TTC549 (cell line): ENCODE measurements around the gene LRRC55.

Experiments
- FAIRE-seq: peaks from 2 replicates; lab custom pipeline; 2012; peaks lifted over from hg19 to GRCh38; lab: Jason Lieb, UNC

Gene LRRC55

GRCh38 chr11:57181678-57182305 is at the start of gene LRRC55:
LRRC55 (plus strand) TSS chr11:57181953; CDS start chr11:57182023, 70 bp downstream.
- no peak for FAIRE-seq

GRCh38 chr11:57133366-57134038 is 48.3 kb upstream of the LRRC55 start:
- no peak for FAIRE-seq

- no peak for FAIRE-seq
Observed at GRCh38 chr11:57134284-57134683, 47.5 kb upstream of the LRRC55 start.

GRCh38 chr11:57135020-57135751 is 46.6 kb upstream of the LRRC55 start:
- FAIRE-seq = no peak

- FAIRE-seq = no peak
Observed at GRCh38 chr11:57140568-57140967, 41.2 kb upstream of the LRRC55 start.

GRCh38 chr11:57143459-57143858 is 38.3 kb upstream of the LRRC55 start:
- FAIRE-seq = no peak

GRCh38 chr11:57144075-57144474 is 37.7 kb upstream of the LRRC55 start:
- no peak for FAIRE-seq

- no peak for FAIRE-seq
Observed at GRCh38 chr11:57144531-57145320, 37.0 kb upstream of the LRRC55 start.

- FAIRE-seq = no peak
Observed at GRCh38 chr11:57146301-57146700, 35.5 kb upstream of the LRRC55 start.

- FAIRE-seq = no peak
Observed at GRCh38 chr11:57148621-57149020, 33.1 kb upstream of the LRRC55 start.

GRCh38 chr11:57150454-57150917 is 31.3 kb upstream of the LRRC55 start:
- FAIRE-seq = no peak

GRCh38 chr11:57152134-57152533 is 29.6 kb upstream of the LRRC55 start:
- no peak for FAIRE-seq

- FAIRE-seq = no peak
Observed at GRCh38 chr11:57153448-57153847, 28.3 kb upstream of the LRRC55 start.

GRCh38 chr11:57154739-57155138 is 27.0 kb upstream of the LRRC55 start:
- FAIRE-seq = no peak

- FAIRE-seq = no peak
Observed at GRCh38 chr11:57155400-57155799, 26.4 kb upstream of the LRRC55 start.

GRCh38 chr11:57155838-57156607 is 25.7 kb upstream of the LRRC55 start:
- no peak for FAIRE-seq

- FAIRE-seq = no peak
Observed at GRCh38 chr11:57156928-57157327, 24.8 kb upstream of the LRRC55 start.

GRCh38 chr11:57157624-57158023 is 24.1 kb upstream of the LRRC55 start:
- no peak for FAIRE-seq

- FAIRE-seq = no peak
Observed at GRCh38 chr11:57158180-57158579, 23.6 kb upstream of the LRRC55 start.

GRCh38 chr11:57158599-57158998 is 23.2 kb upstream of the LRRC55 start:
- FAIRE-seq = no peak

- FAIRE-seq = no peak
Observed at GRCh38 chr11:57160665-57161064, 21.1 kb upstream of the LRRC55 start.

- FAIRE-seq = no peak
Observed at GRCh38 chr11:57161351-57161750, 20.4 kb upstream of the LRRC55 start.
